ENCODE data around the gene DGLUCY. TPM values are rescaled to one million over a fixed set of nuclear protein-coding genes. Genes with fewer than 3 reads are reported as not detected.

DGLUCY gene
- total and polyA plus RNA-seq, 2 of the 13 experiments (the other 11 are each of a cell fraction or from before 2014, with no cell fraction given), result 14.8 to 36.3 TPM

GRCh38 chr14:91187271-91187670, 73.4 kb downstream of the DGLUCY start:
- H3K27me3 ChIP-seq (ENCODE audit: control insufficient read depth in 1 of 2, insufficient read depth in 2 of 2, low read length in 2 of 2), result no peaks in the 10 kb centered on the region
- no peak overlapping the region for H3K4me2 ChIP-seq (ENCODE audit: low read depth, low read length)
- TF ChIP-seq ZUFSP (CRISPR knock-in tag; IDR thresholded peaks at IDR 0.05; ENCODE audit: borderline replicate concordance), result no peak
- no peak for TF ChIP-seq ZNF280D (CRISPR knock-in tag; IDR thresholded peaks at IDR 0.05)
- no peak for TF ChIP-seq SRF (IDR thresholded peaks at IDR 0.05; ENCODE audit: low read depth, low read length)
- no peak for TF ChIP-seq ZNF574 (CRISPR knock-in tag; IDR thresholded peaks at IDR 0.05)
- no peak for TF ChIP-seq JUN (CRISPR knock-in tag; IDR thresholded peaks at IDR 0.05)
- TF ChIP-seq ZNF543 (CRISPR knock-in tag; IDR thresholded peaks at IDR 0.05), result no peak
- TF ChIP-seq IKZF4 (CRISPR knock-in tag; IDR thresholded peaks at IDR 0.05; ENCODE audit: borderline replicate concordance, low read depth, not compliant biosample characterization), result no peak
- no peak for TF ChIP-seq ZNF564 (CRISPR knock-in tag; IDR thresholded peaks at IDR 0.05)
- TF ChIP-seq SETDB1 (CRISPR knock-in tag; IDR thresholded peaks at IDR 0.05; ENCODE audit: borderline replicate concordance), result no peak
- no peak for TF ChIP-seq HES4 (CRISPR knock-in tag; IDR thresholded peaks at IDR 0.05; ENCODE audit: borderline replicate concordance)
- no peak for TF ChIP-seq ZBTB43 (CRISPR knock-in tag; conservative IDR thresholded peaks at IDR 0.05)
- no peak for TF ChIP-seq HOXD1 (CRISPR knock-in tag; IDR thresholded peaks at IDR 0.05)
- no peak for TF ChIP-seq KMT2A (CRISPR knock-in tag; IDR thresholded peaks at IDR 0.05)
- no peak for TF ChIP-seq MYPOP (CRISPR knock-in tag; IDR thresholded peaks at IDR 0.05)
- no peak for TF ChIP-seq ZNF747 (CRISPR knock-in tag; IDR thresholded peaks at IDR 0.05; ENCODE audit: borderline replicate concordance)
- ATAC-seq, result no peak
- no peak for FAIRE-seq
- no peaks in the 10 kb centered on the region for H3K79me2 ChIP-seq (ENCODE audit: insufficient read depth, low read length)
- intact Hi-C loops (cut with micrococcal nuclease; ENCODE audit: unreplicated experiment) (no loop called here), in situ Hi-C loops (cut with HindIII; ENCODE audit: extremely low pct_ligation_motif_present, low pct_unique_long_range_greater_than_20kb) (no loop called here)
- no peaks in the 10 kb centered on the region for H3K9me3 ChIP-seq (ENCODE audit: low read length)
- POLR2A ChIA-PET, result no interaction called here
- no peak overlapping the region for H3K9ac ChIP-seq (ENCODE audit: insufficient read depth, low read depth, low read length)
- H3K36me3 ChIP-seq (replicated peaks in 1 of 2; ENCODE audit: control insufficient read depth in 1 of 2, insufficient read depth in 2 of 2, low read length in 2 of 2), result peaks cover 14 to 63% of the 10 kb centered on the region in 2 experiments; a peak in 4 of 5 replicates
- H3K27ac ChIP-seq (ENCODE audit: extremely low read length, insufficient read depth, low read length), result no peak overlapping the region
- no TSS peak for BruUV-seq (replicated peaks)
- H2AFZ ChIP-seq (ENCODE audit: low read length), result no peak overlapping the region
- no peak for DNase-seq (ENCODE audit: low spot score)
- WGBS (ENCODE audit: low lambda C conversion rate), result 95% methylated on average over 13 of the region's 13 CpGs
- H4K20me1 ChIP-seq (ENCODE audit: insufficient read depth, low read length), result no peaks in the 10 kb centered on the region
- CTCF ChIA-PET (ENCODE audit: low intra/inter-chr PET ratio, low total read pairs), result no interaction called here
- no peaks in the 10 kb centered on the region for H3K4me1 ChIP-seq (ENCODE audit: insufficient read depth, low read length)
- no peak overlapping the region for H3K4me3 ChIP-seq (replicated peaks in 1 of 3; ENCODE audit: insufficient read depth in 1 of 3, low read depth in 2 of 3, low read length in 3 of 3)

All from HepG2 (cell line).